ENCODE data around the gene PRRG1.

PRRG1 gene

GRCh38 chrX:37353646-37354045 is 4.5 kb downstream of the PRRG1 start:
- TF ChIP-seq, protein P1, sequence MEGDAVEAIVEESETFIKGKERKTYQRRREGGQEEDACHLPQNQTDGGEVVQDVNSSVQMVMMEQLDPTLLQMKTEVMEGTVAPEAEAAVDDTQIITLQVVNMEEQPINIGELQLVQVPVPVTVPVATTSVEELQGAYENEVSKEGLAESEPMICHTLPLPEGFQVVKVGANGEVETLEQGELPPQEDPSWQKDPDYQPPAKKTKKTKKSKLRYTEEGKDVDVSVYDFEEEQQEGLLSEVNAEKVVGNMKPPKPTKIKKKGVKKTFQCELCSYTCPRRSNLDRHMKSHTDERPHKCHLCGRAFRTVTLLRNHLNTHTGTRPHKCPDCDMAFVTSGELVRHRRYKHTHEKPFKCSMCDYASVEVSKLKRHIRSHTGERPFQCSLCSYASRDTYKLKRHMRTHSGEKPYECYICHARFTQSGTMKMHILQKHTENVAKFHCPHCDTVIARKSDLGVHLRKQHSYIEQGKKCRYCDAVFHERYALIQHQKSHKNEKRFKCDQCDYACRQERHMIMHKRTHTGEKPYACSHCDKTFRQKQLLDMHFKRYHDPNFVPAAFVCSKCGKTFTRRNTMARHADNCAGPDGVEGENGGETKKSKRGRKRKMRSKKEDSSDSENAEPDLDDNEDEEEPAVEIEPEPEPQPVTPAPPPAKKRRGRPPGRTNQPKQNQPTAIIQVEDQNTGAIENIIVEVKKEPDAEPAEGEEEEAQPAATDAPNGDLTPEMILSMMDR (IDR thresholded peaks at IDR 0.05; ENCODE audit: low read length, missing control alignments), result no peak
- DNase-seq (ENCODE audit: low read depth), result no peak
- H3K4me3 ChIP-seq (replicated peaks; ENCODE audit: low read depth, low read length), result no peak overlapping the region

- TF ChIP-seq, protein P1 (IDR thresholded peaks at IDR 0.05; ENCODE audit: low read length, missing control alignments), result no peak
- H3K4me3 ChIP-seq (replicated peaks; ENCODE audit: low read depth, low read length), result no peak overlapping the region
- peak; percentile 15 for DNase-seq (ENCODE audit: low read depth)
Observed at GRCh38 chrX:37357436-37357835, 8.3 kb downstream of the PRRG1 start.

GRCh38 chrX:37361596-37361995 is 12.4 kb downstream of the PRRG1 start:
- no peak overlapping the region for H3K4me3 ChIP-seq (replicated peaks; ENCODE audit: low read depth, low read length)
- TF ChIP-seq, protein P1 (IDR thresholded peaks at IDR 0.05; ENCODE audit: low read length, missing control alignments), result no peak
- peak; percentile 7 for DNase-seq (ENCODE audit: low read depth)

GRCh38 chrX:37364666-37365065 is 15.5 kb downstream of the PRRG1 start:
- no peak for DNase-seq (ENCODE audit: low read depth)
- H3K4me3 ChIP-seq (replicated peaks; ENCODE audit: low read depth, low read length), result no peak overlapping the region
- TF ChIP-seq, protein P1 (IDR thresholded peaks at IDR 0.05; ENCODE audit: low read length, missing control alignments), result no peak

GRCh38 chrX:37367946-37368345 is 18.8 kb downstream of the PRRG1 start:
- no peak overlapping the region for H3K4me3 ChIP-seq (replicated peaks; ENCODE audit: low read depth, low read length)
- TF ChIP-seq, protein P1 (IDR thresholded peaks at IDR 0.05; ENCODE audit: low read length, missing control alignments), result no peak
- peak; percentile 24 for DNase-seq (ENCODE audit: low read depth)

GRCh38 chrX:37370499-37371141 is 21.5 kb downstream of the PRRG1 start:
- no peak overlapping the region for H3K4me3 ChIP-seq (replicated peaks; ENCODE audit: low read depth, low read length)
- TF ChIP-seq, protein P1 (IDR thresholded peaks at IDR 0.05; ENCODE audit: low read length, missing control alignments), result no peak
- no peak for DNase-seq (ENCODE audit: low read depth)

DNA sequence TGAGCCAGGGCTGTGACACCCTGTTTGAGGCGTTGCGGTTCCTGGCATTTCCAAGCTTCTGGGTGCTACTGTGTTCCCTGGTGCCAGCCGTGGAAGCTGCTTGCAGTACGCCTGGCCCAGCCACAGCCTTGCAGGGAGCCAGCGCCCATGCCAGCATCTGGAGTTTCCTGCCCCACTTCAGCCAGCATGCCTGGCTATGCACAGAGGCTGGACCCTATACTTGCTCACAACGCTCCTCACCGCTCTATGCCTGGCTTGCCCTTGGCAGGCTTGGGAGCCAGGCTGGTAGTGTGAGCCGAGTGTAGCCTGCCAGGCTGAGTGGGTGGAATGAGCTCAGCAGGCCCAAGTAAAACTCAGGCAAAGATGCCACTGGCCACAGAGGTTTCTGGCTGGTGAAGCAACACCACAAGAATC is 22.4 kb downstream of the PRRG1 start:
- TF ChIP-seq, protein P1 (IDR thresholded peaks at IDR 0.05; ENCODE audit: low read length, missing control alignments), result no peak

More for the DNA sequence above, 22.4 kb downstream of the PRRG1 start:
- no peak overlapping the region for H3K4me3 ChIP-seq (replicated peaks; ENCODE audit: low read depth, low read length)
- DNase-seq (ENCODE audit: low read depth), result no peak

All from fibroblast of pulmonary artery (primary cell).